Psoas muscle (tissue), 8 donors: ENCODE data around the gene TRPM2. TPM values are rescaled to one million over a fixed set of nuclear protein-coding genes. Genes with fewer than 3 reads are reported as not detected.

Experiments
- ATAC-seq, 4 donors: fragments of 200-7000 bp; cut with Tn5 transposase; one replicate each; pipeline ENCODE4 v1.9.1; 2020; ENCODE audit warnings: moderate library complexity in 3 of 4, mild to moderate bottlenecking in 2 of 4
- DNase-seq, 2 donors: peaks; one replicate each; pipeline ENCODE4 v3.0.0-alpha.2; 2020
- H3K27ac ChIP-seq: fragments of 200-600 bp; one replicate; pipeline ENCODE4 v1.8.0; 2022
- H3K27me3 ChIP-seq, 3 donors: fragments of 200-600 bp in 1 of 3; one replicate each; pipeline versions ENCODE4 v1.6.1 to v1.8.0; 2013 to 2022; ENCODE audit warnings: low read length in 2 of 3, mild to moderate bottlenecking in 2 of 3, moderate library complexity in 1 of 3; ENCODE audit not compliant: insufficient read depth in 3 of 3
- H3K36me3 ChIP-seq, 2 donors: fragments of 200-600 bp in 1 of 2; one replicate each; pipeline versions ENCODE4 v1.6.1 to v1.8.0; 2013 to 2022; ENCODE audit warnings: low read depth in 1 of 2, mild to moderate bottlenecking in 1 of 2, moderate library complexity in 1 of 2; ENCODE audit not compliant: insufficient read depth in 1 of 2
- H3K4me1 ChIP-seq: fragments of 200-600 bp; one replicate; pipeline ENCODE4 v1.8.0; 2022
- H3K4me3 ChIP-seq: fragments of 200-600 bp; one replicate; pipeline ENCODE4 v1.8.0; 2022; ENCODE audit warnings: mild to moderate bottlenecking
- H3K9me3 ChIP-seq: fragments of 200-600 bp; one replicate; pipeline ENCODE4 v1.8.0; 2022
- CTCF ChIP-seq: fragments of 200-600 bp; IDR thresholded peaks from one replicate; pipeline ENCODE4 v1.8.0; 2022; ENCODE audit warnings: antibody characterized with exemption
- WGBS, 3 donors: extraction: QIAGEN DNeasy Blood & Tissue Kit; methylation state at CpG; one replicate each; pipeline versions ENCODE4 v1.1.6 to v1.1.7; 2013; 5-methylcytosine and 5-hydroxymethylcytosine counted together
- intact Hi-C, 2 donors: fragments of 100-400 bp; cut with DNase I; formaldehyde crosslinking; loops; one replicate each; pipeline versions ENCODE4 v1.11.0 to v1.14.2; 2022
- polyA plus RNA-seq, 3 donors: library from polyadenylated mRNA; stranded (reverse); fragments of 200-250 nt; gene quantifications; one replicate each; pipeline ENCODE4 v1.2.3, GENCODE V29; 2013
- total RNA-seq, 4 donors: library from RNA; stranded (reverse); fragmentation: NEBNext Ultra II Directional in 2 of 4; extraction: Animal tissue kit (Norgen Biotek cat#: 25700) in 2 of 4; gene quantifications; one replicate each; pipeline versions ENCODE4 v1.2.1 to v1.2.4, GENCODE V29; 2021 to 2023
- donor health status: healthy with polysubstance abuse.
- donor health status: DM: no; HTN: no; CAD: no; lungs with moderate emphysema.
- donor health status: Bipolar disorder and iron deficiency.
- donor health status: healthy.
- donor health status: DM: yes; HTN: yes; CAD: no.
- donor health status: DM: no; HTN: no; CAD: no.
- donor health status: DM: no; HTN: no; CAD: no.
- donor health status: DM: yes; HTN: yes; CAD: no.

The TRPM2 gene
- total and polyA plus RNA-seq, 7 donors, result 0.08 to 1.7 (median 0.76) TPM

GRCh38 chr21:44445145-44445812 is 91.9 kb downstream of the TRPM2 start:
- DNase-seq (peak in 1 of 2 donors; percentile 2), ATAC-seq (no peak)
- Histone ChIP-seq H3K36me3 (no peaks in the 10 kb centered on the region), H3K27ac (no peak overlapping the region), H3K4me1 (no peaks in the 10 kb centered on the region), H3K4me3 (no peak overlapping the region), H3K9me3 (no peaks in the 10 kb centered on the region), H3K27me3 (peaks cover 0 to 52% (median 6%) of the 10 kb centered on the region in 3 donors)
- no peak for TF ChIP-seq CTCF
- WGBS, 3 donors, result 68 to 76% (median 69%) methylated on average over 19 of the region's 19 CpGs
- intact Hi-C loops, result no loop called here

- Histone ChIP-seq H3K27me3 (peaks cover 0 to 43% (median 1%) of the 10 kb centered on the region in 3 donors), H3K36me3 (no peaks in the 10 kb centered on the region), H3K27ac (no peak overlapping the region), H3K4me1 (no peaks in the 10 kb centered on the region), H3K4me3 (no peak overlapping the region), H3K9me3 (peaks cover 6% of the 10 kb centered on the region)
- no peak for ATAC-seq
- intact Hi-C loops, result no loop called here
- TF ChIP-seq CTCF, result no peak
- WGBS, 3 donors, result 59 to 69% (median 60%) methylated on average over 13 of the region's 13 CpGs
- no peak for DNase-seq
Measured at GRCh38 chr21:44448651-44449131, 95.3 kb downstream of the TRPM2 start.

- TF ChIP-seq CTCF, result no peak
- WGBS, 3 donors, result 29 to 39% (median 32%) methylated on average over 26 to 28 of the region's 28 CpGs
- intact Hi-C loops, result no loop called here
- H3K9me3 ChIP-seq, result peaks cover 14% of the 10 kb centered on the region
- ATAC-seq (no peak), DNase-seq (peak in 1 of 2 donors; percentile 36)
- H3K36me3 ChIP-seq, result no peaks in the 10 kb centered on the region
- H3K4me1 ChIP-seq, result no peaks in the 10 kb centered on the region
- H3K27ac ChIP-seq, result no peak overlapping the region
- no peak overlapping the region for H3K4me3 ChIP-seq
- peaks cover 0 to 41% (median 4%) of the 10 kb centered on the region in 3 donors for H3K27me3 ChIP-seq
Measured at GRCh38 chr21:44449473-44450363, 96.3 kb downstream of the TRPM2 start.

GRCh38 chr21:44450402-44450801 is 97.0 kb downstream of the TRPM2 start:
- 58 to 66% (median 63%) methylated on average over 14 of the region's 14 CpGs for WGBS, 3 donors
- Histone ChIP-seq H3K36me3 (no peaks in the 10 kb centered on the region), H3K27me3 (peaks cover 0 to 42% (median 7%) of the 10 kb centered on the region in 3 donors), H3K9me3 (peaks cover 14% of the 10 kb centered on the region), H3K27ac (no peak overlapping the region), H3K4me3 (no peak overlapping the region), H3K4me1 (no peaks in the 10 kb centered on the region)
- TF ChIP-seq CTCF, result no peak
- intact Hi-C loops, result no loop called here
- DNase-seq (no peak), ATAC-seq (no peak)
